Pulmonary artery endothelial cell (primary cell): ENCODE data around the gene PTPRF. TPM values are rescaled to one million over a fixed set of nuclear protein-coding genes. Genes with fewer than 3 reads are reported as not detected.
"Not testable (repeated sequence)": the region's sequence is repeated elsewhere in the genome, so short reads cannot be mapped to it uniquely, and the experiment has no call there.

Source experiments
- DNase-seq: peaks from one replicate; pipeline ENCODE4 v3.0.0-alpha.2; 2011; ENCODE audit warnings: low read depth, low spot score
- total RNA-seq: library from RNA; depleted of rRNA; stranded (reverse); fragments of >200 nt; gene quantifications from 2 replicates; pipeline ENCODE4 v1.2.3, GENCODE V29; 2014

PTPRF gene
- total RNA-seq, 1 donor from 2014 or later, result 171 TPM

DNA sequence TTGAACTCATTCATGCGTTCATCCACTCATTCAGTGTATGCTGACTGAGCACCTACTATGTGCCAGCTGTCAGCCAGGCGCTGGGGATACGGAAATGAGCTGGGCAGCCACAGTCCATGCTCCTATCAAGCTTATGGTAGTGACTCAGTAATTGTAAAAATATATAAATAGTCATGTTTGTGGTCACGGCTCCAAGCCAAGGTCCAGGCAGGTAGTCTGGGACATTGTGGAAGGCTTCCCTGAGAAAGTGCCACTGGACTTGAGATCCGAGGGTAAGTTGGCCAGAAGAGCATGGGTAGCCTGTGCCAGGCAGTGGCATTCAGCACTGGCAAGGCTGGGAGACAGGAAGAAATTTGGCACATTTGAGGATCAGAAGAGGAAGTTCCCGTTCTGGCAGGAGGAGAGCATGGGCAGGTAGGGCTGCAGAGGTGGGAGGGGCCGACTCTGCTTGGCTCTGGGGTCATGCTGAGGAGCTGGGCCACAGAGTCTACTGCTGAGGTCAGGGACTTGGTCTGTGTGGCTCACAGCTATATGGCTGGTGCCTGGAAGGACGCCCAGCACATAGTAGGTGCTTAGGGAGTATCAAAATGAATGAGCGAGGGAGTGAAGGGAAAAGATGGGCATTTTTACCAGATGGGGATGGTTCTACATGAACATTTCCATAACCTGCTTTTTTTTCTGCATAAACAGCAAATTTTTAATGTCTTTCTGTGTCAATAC lies 6.9 kb downstream of the PTPRF start:
- DNase-seq, result no peak

DNA sequence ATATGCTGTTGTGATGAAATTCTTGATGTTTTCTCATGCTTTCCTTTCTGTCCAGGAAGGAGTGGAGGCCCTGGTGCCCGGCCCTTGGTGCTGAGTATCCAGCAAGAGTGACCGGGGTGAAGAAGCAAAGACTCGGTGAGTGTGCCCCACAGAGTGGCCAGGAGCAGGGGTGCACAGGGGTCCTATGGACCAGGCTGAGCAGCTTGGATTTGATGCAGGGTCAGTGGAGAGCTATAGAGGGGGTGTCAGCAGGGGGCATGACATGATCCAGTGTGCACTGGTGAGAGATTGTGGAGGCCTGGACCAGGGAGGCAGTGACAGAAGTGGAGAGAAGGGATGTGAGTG lies 7.4 kb downstream of the PTPRF start:
- no peak for DNase-seq

GRCh38 chr1:43538969-43539368 lies 8.3 kb downstream of the PTPRF start:
- no peak for DNase-seq

DNA sequence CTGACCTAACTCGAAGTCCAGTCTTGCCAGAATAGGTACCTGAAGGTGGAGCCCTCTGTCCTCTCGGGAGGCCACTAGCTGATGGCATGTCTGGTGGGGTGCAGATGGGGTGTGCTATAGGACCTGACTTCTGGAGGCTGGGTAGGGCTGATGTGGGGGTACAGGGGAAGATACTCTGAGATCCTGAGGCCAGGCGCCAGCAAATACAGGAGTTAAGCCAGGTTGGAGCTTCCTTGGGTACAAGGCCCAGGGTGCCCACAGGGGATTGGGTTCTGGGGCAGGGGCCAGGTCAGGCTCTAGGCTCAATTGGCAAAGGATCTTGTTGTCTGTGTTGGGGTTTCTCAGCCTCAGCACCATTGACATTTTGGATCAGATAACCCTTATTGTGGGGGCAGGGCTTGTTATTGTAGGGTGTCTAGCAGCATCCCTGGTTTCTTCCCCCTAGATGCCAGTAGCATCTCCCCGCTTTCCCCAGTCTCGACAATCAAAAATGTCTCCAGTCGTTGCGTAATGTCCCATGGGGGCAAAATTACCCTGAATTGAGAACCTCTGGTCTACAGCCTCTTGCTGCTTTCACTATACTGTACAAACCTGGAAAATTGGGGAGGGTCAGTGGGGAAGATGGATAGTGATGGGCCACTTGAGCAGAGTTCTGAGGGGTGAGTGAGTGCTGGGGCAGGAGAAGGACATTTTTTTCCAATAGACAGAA lies 9.2 kb downstream of the PTPRF start:
- no peak for DNase-seq

GRCh38 chr1:43540653-43541071 lies 10.0 kb downstream of the PTPRF start:
- DNase-seq, result peak; percentile 30

DNA sequence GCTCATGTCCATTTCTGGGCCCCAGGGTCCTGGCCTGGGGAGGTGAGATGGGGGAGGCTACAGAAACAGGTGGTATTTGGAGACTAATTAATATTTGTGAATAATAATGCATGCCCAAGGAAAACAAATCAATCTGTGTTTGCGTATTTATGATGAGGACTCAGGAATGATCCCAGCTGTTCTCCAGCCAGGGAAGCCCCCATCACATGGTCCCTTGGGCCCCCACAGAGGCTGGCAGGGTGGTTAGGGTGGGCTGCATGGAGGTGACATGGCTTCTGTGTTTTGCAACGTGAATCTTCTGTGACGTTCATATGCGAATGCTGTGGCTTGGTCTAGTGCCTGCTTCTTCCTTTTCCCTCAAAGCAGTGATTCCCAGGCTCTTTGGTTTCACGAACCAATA lies 10.5 kb downstream of the PTPRF start:
- no peak for DNase-seq

DNA sequence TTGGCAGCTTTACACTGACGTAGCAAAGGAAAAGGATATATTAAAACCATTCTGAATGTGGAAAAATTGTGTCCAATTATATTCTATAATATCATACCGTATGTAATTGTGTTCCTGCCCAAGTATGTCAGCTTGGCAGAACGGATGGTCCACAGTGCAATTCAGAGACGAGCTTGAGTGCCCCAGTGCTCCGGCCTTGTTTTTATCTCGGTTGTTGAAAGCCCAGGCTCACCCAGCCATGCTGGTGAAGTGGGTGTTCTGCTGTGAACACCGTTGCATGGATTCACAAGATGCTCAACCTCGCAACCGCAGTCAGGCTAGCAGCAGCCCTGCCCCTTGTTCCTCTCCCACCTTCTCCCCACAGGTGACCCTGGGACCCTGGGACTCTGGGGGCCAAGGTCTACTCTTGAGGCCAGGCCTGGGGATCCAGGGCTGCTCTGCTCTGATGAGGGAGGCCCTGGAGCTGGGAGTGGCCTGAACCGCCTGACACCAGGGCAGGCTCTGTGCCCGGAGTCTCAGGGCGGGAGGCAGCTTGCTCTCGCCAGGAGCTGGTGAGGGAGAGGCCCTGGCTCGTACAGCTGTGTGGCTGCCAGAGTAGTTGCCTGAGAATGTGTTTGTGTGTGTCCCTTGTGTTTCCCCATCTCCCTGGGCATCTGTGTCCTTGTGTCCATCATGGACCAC lies 11.2 kb downstream of the PTPRF start:
- DNase-seq, result no peak

- no peak for DNase-seq
Observed at GRCh38 chr1:43542527-43543458, 12.1 kb downstream of the PTPRF start.

- no peak for DNase-seq
Observed at GRCh38 chr1:43543567-43543966, 12.9 kb downstream of the PTPRF start.

GRCh38 chr1:43545339-43545694 lies 14.6 kb downstream of the PTPRF start:
- DNase-seq, result no peak

DNA sequence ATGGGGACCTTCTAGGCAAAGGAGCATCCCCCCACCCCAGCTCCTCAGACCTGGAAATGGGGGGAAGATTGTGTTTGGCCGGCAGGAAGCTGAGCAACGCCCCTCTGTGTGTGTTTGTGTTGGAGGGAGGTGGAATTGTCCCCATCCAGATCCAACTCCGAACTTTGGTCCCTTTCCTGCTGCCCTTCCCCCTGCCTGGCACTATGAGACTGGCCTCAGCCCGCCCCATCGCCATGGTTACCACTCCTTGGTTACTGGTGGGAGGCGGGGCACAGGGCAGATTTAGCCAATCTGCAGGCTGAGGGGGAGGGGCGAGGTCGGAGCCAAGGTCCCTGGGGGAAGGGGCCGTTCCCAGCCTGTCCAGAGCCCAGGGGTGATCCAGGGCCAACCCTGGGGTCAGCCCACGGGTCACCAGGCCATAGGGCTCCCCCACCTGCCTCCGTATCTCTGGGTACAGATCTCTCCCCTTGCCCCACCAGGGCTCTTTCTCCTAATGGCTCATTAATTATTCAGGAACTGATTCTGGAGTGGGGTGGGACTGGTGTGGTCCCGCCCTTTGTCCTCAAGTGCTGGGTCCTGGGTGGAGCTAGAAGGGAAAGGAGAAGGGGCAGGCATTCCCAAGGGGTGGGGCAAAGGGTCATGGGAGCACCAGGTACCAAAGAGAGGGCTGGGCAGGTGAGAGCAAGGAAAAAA lies 15.2 kb downstream of the PTPRF start:
- DNase-seq, result no peak

DNA sequence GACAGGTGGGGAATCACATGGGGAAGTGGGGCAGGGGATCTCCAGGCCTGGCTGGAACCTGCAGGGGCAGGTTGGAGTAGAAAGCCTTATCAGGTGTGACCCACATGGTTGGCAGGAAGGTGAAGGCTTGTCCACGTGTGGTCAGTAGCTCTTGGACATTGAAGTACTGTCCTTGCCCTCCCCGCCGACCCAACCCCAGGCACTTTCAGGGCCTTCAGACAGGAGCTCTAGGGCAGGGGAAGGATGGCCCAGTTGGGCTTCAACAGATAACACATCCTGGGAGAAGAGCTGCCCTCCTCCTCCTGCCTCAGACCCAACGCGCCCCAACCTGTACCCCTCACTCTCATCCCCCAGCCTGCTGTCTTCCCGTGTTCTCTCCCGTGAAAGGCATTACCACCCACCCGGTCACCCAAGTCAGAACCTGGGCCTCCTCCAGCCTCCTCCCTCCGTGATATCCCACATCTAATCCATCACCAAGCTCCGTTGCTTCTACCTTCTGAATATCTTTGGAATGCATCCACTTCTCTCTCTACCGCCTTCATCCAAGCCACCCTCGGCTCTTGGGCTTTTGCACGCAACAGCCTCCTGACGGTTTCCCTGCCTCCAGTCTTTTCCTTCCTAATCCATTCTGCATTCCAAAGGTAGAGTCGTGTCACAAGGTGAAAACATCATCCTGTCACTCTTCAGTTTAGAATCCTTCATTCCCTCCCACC lies 15.9 kb downstream of the PTPRF start:
- no peak for DNase-seq

- no peak for DNase-seq
Observed at GRCh38 chr1:43547538-43548072, 16.9 kb downstream of the PTPRF start.

DNA sequence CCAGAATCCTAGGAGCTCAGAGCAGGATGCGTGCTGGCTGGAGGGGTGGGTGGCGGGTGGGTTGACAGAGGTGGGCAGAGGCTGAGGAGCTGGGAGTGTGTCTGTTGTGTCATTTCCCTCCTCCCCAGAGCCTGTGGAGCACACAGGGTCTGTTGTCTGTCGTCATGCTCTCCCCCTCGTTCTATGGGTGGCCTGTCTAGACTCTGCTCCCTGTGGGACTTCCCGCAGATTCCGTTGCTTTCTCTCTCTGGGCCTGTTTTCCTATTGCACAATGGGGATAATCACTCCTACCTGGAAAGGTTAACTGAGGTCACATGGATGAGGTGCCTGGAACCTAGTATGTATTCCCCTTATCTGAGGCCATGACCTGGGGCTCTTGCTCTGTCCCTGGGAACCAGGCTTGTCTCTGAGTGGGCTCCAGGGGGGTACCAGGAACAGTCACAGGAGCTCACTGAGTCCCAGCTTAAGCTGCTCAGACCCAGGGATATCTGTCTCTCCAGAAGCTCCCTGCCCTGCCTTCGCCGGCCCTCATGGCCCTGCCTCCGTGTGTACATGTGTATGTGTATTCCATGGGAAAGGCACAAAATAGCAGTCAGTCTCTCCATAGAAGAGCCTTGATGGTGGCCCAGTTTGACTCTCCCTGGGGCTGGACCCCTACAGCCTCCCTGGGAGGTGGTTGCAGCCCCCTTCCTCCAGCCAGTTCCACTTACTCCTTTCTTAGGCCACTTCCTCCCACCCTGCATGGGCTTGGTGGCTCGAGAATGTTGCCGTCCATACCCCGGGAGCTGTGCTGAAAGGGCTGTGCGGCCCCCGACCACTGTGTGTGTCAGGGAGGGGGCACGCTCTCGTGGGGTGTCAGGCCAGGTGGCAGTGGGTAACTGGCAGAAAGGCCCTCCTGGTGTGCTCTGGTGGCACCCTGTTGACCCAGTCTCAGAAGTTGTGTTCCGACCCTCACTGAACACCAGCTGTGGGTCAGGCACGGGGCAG lies 17.9 kb downstream of the PTPRF start:
- no peak for DNase-seq

DNA sequence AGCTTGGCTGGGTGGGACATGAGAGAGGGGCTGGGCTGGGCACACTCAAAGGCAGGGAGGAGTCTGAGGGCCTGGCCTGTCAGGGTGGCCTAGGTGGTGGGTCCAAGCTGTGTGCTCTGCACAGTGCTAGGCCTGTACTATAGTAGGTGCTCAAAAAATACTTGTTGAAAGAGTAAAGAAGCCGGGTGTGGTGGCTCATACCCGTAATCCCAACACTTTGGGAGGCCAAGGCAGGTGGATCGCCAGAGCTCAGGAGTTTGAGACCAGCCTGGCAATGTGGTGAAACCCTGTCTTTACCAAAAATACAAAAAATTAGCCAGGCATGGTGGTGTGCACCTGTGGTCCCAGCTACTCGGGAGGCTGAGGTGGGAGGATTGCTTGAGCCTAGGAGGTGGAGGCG lies 18.7 kb downstream of the PTPRF start:
- DNase-seq, result not testable (repeated sequence)

GRCh38 chr1:43549921-43550597 lies 19.4 kb downstream of the PTPRF start:
- DNase-seq, result no peak

DNA sequence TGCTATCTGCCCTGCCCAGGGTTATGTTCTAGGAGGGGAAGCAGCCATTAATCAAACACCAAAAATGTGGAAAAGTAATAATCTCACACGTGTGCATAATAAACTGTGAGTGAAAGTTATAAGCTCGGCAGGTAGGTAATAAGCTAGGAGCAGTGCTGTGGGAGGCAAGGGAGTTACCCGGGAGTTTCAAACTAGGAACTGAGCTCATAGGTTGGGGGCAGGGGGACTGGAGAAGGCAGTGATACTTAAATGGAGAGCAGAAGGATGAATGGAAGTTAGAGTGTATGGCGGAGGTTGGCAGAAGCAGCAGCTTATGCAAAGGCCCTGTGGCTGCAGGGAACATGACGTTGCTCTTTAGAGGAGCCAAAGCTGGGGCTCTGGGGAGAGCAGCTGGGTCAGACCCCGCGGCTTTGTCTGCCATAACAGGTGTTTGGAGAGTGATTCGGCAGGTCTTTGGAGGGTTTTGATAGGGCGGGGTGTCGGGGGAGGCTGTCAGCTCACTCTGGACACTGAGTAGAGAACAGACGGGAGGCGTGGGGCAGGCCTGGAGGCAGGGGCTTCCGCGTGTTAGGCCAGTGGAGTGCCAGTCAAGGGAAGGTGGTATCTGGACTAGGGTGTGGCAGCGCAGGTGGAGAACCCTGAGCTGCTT lies 20.0 kb downstream of the PTPRF start:
- DNase-seq, result no peak

- DNase-seq, result no peak
Observed at GRCh38 chr1:43551396-43551888, 20.8 kb downstream of the PTPRF start.
